HepG2 (cell line): ENCODE data around the gene SERPINA9. TPM values are rescaled to one million over a fixed set of nuclear protein-coding genes. Genes with fewer than 3 reads are reported as not detected.

ENCODE experiments used
- ATAC-seq: fragments of 200-7000 bp; cut with Tn5 transposase; 3 replicates; pipeline ENCODE4 v1.9.1; 2020; ENCODE audit warnings: mild to moderate bottlenecking, moderate library complexity
- BruUV-seq: library from RNA; stranded (reverse); fragments of 400-500 nt; replicated peaks from 2 replicates; lab custom pipeline; 2021; lab: Mats Ljungman, UMichigan
- CTCF ChIA-PET: fragments of 300-600 bp; formaldehyde crosslinking; extraction: SDS; loops from one replicate; lab custom pipeline; 2021; ENCODE audit warnings: low total read pairs, inconsistent platforms, low intra/inter-chr PET ratio; lab: Yijun Ruan, JAX
- POLR2A ChIA-PET: fragments of 350-600 bp; sonication (Branson Sonifier 250); formaldehyde crosslinking; loops from one replicate; lab custom pipeline; 2020; ENCODE audit warnings: antibody characterized with exemption, inconsistent platforms; lab: Yijun Ruan, JAX
- DNase-seq: peaks from one replicate; pipeline ENCODE4 v3.0.0-alpha.2; 2015; ENCODE audit warnings: low spot score
- FAIRE-seq: peaks from 3 replicates; lab custom pipeline; 2011; peaks lifted over from hg19 to GRCh38; lab: Jason Lieb, UNC
- H2AFZ ChIP-seq: one replicate; pipeline ENCODE4 v1.6.1; 2011; ENCODE audit warnings: low read length, inconsistent platforms
- H3K27ac ChIP-seq: fragments of 300-600 bp; 3 replicates; pipeline ENCODE4 v1.8.0; 2011; ENCODE audit warnings: mixed run types, mild to moderate bottlenecking, mixed read lengths, low read length, inconsistent platforms; ENCODE audit not compliant: insufficient read depth; ENCODE audit errors: extremely low read length
- H3K27me3 ChIP-seq, 2 experiments: fragments of 200-600 bp in 1 of 2; 2 replicates in 1 of 2; 3 replicates in 1 of 2; pipeline versions ENCODE4 v1.6.0 to v1.8.0; 2011; ENCODE audit warnings: low read length in 2 of 2, mild to moderate bottlenecking in 2 of 2, moderate library complexity in 2 of 2, inconsistent platforms in 1 of 2; ENCODE audit not compliant: insufficient read depth in 2 of 2, control insufficient read depth in 1 of 2
- H3K36me3 ChIP-seq, 2 experiments: fragments of 200-600 bp in 1 of 2; replicated peaks in 1 of 2; 2 replicates in 1 of 2; 3 replicates in 1 of 2; pipeline versions ENCODE4 v1.5.1 to v1.8.0; 2011; ENCODE audit warnings: low read length in 2 of 2, inconsistent platforms in 1 of 2; ENCODE audit not compliant: insufficient read depth in 2 of 2, control insufficient read depth in 1 of 2
- H3K4me1 ChIP-seq: 2 replicates; pipeline ENCODE4 v1.5.1; 2012; ENCODE audit warnings: low read length, inconsistent platforms; ENCODE audit not compliant: insufficient read depth
- H3K4me2 ChIP-seq: 2 replicates; pipeline ENCODE4 v1.6.0; 2011; ENCODE audit warnings: low read depth, low read length, inconsistent platforms
- H3K4me3 ChIP-seq, 3 experiments: fragments of 200-600 bp in 1 of 3; sonication (generic), shearing (Covaris generic) in 1 of 3; replicated peaks in 1 of 3; 2 replicates each; pipeline ENCODE4 v1.5.1; 2011 to 2016; ENCODE audit warnings: low read length in 3 of 3, inconsistent platforms in 2 of 3, low read depth in 2 of 3, mild to moderate bottlenecking in 2 of 3, control low read depth in 1 of 3, mixed read lengths in 1 of 3; ENCODE audit not compliant: insufficient read depth in 1 of 3
- H3K79me2 ChIP-seq: one replicate; pipeline ENCODE4 v1.6.1; 2011; ENCODE audit warnings: low read length, inconsistent platforms; ENCODE audit not compliant: insufficient read depth
- H3K9ac ChIP-seq: 2 replicates; pipeline ENCODE4 v1.6.0; 2011; ENCODE audit warnings: mild to moderate bottlenecking, low read depth, low read length, inconsistent platforms; ENCODE audit not compliant: insufficient read depth
- H3K9me3 ChIP-seq: 2 replicates; pipeline ENCODE4 v1.5.1; 2012; ENCODE audit warnings: mild to moderate bottlenecking, low read length
- H4K20me1 ChIP-seq: 2 replicates; pipeline ENCODE4 v1.6.0; 2011; ENCODE audit warnings: inconsistent platforms, mild to moderate bottlenecking, low read length, moderate library complexity; ENCODE audit not compliant: insufficient read depth
- CBFB ChIP-seq: sonication (generic); formaldehyde crosslinking; IDR thresholded peaks from 2 replicates; pipeline ENCODE4 v1.4.0; 2020; ENCODE audit warnings: missing genetic modification reagents
- CEBPB ChIP-seq: IDR thresholded peaks from 2 replicates; pipeline ENCODE4 v1.6.1; 2011; ENCODE audit warnings: low read depth, low read length, improper control_type of control experiment, borderline replicate concordance
- CEBPG ChIP-seq: IDR thresholded peaks from 2 replicates; pipeline ENCODE4 v1.6.1; 2016
- FIP1L1 ChIP-seq: fragments of 200-400 bp; formaldehyde crosslinking; IDR thresholded peaks from 2 replicates; pipeline ENCODE4 v1.6.1; 2018; ENCODE audit warnings: low read depth, mild to moderate bottlenecking, low read length, moderate library complexity, borderline replicate concordance; ENCODE audit not compliant: insufficient read depth
- GATAD2A ChIP-seq: IDR thresholded peaks from 2 replicates; pipeline ENCODE4 v1.6.1; 2016
- MIXL1 ChIP-seq: IDR thresholded peaks from 2 replicates; pipeline ENCODE4 v1.6.1; 2016
- MYC ChIP-seq: sonication (generic); formaldehyde crosslinking; IDR thresholded peaks from 2 replicates; pipeline ENCODE4 v1.9.0; 2021; ENCODE audit warnings: missing genetic modification reagents, borderline replicate concordance
- NCOA1 ChIP-seq: sonication (generic); formaldehyde crosslinking; IDR thresholded peaks from 2 replicates; pipeline ENCODE4 v1.9.0; 2021; ENCODE audit warnings: missing genetic modification reagents
- PHF8 ChIP-seq: sonication (generic); formaldehyde crosslinking; IDR thresholded peaks from 2 replicates; pipeline ENCODE4 v1.5.0; 2020; ENCODE audit warnings: missing genetic modification reagents
- RNF2 ChIP-seq: fragments of 450-650 bp; conservative IDR thresholded peaks from 2 replicates; pipeline ENCODE4 v1.6.1; 2016; ENCODE audit warnings: low read depth
- SAP130 ChIP-seq: IDR thresholded peaks from 2 replicates; pipeline ENCODE4 v1.6.1; 2016; ENCODE audit warnings: low read depth
- SOX13 ChIP-seq, 3 experiments: fragments of 450-650 bp in 1 of 3; sonication (generic) in 1 of 3; formaldehyde crosslinking in 1 of 3; IDR thresholded peaks in 2 of 3; conservative IDR thresholded peaks in 1 of 3; 2 replicates each; pipeline versions ENCODE4 v1.5.0 to v1.6.1; 2016 to 2020; ENCODE audit warnings: antibody characterized with exemption in 1 of 3, mild to moderate bottlenecking in 1 of 3, missing compliant biosample characterization in 1 of 3, missing genetic modification reagents in 1 of 3, moderate library complexity in 1 of 3
- TCF7 ChIP-seq: sonication (generic); IDR thresholded peaks from 2 replicates; pipeline ENCODE4 v1.6.1; 2016; ENCODE audit warnings: antibody characterized with exemption, low read depth
- ZBTB7B ChIP-seq: sonication (generic); formaldehyde crosslinking; IDR thresholded peaks from 2 replicates; pipeline ENCODE4 v1.4.0; 2020; ENCODE audit warnings: missing genetic modification reagents
- ZIK1 ChIP-seq: sonication (generic); formaldehyde crosslinking; IDR thresholded peaks from 2 replicates; pipeline ENCODE4 v1.5.0; 2020; ENCODE audit warnings: mild to moderate bottlenecking, low read depth, missing genetic modification reagents, borderline replicate concordance
- ZNF136 ChIP-seq: sonication (generic); formaldehyde crosslinking; IDR thresholded peaks from 2 replicates; pipeline ENCODE4 v1.8.1; 2022; ENCODE audit warnings: low read depth, mild to moderate bottlenecking, moderate library complexity, missing genetic modification reagents
- ZNF20 ChIP-seq: sonication (generic); formaldehyde crosslinking; IDR thresholded peaks from 2 replicates; pipeline ENCODE4 v1.4.0; 2020; ENCODE audit warnings: mild to moderate bottlenecking, moderate library complexity, missing genetic modification reagents
- ZNF205 ChIP-seq: IDR thresholded peaks from 2 replicates; pipeline ENCODE4 v1.6.1; 2018; ENCODE audit warnings: missing biosample characterization, missing genetic modification reagents
- ZNF749 ChIP-seq: sonication (generic); formaldehyde crosslinking; IDR thresholded peaks from 2 replicates; pipeline ENCODE4 v1.8.0; 2022; ENCODE audit warnings: mild to moderate bottlenecking, missing genetic modification reagents, moderate library complexity, borderline replicate concordance
- ZNF768 ChIP-seq: sonication (generic); formaldehyde crosslinking; IDR thresholded peaks from 2 replicates; pipeline ENCODE4 v1.4.0; 2020; ENCODE audit warnings: missing genetic modification reagents
- WGBS: methylation state at CpG from one replicate; pipeline ENCODE4 v1.1.6; 2017; ENCODE audit warnings: low lambda C conversion rate; 5-methylcytosine and 5-hydroxymethylcytosine counted together
- in situ Hi-C: cut with HindIII; loops from 2 replicates; pipeline ENCODE4 v1.10.0; 2017; ENCODE audit warnings: low pct_unique_long_range_greater_than_20kb; ENCODE audit not compliant: extremely low pct_ligation_motif_present
- intact Hi-C: fragments of 100-400 bp; cut with micrococcal nuclease; formaldehyde crosslinking; loops from one replicate; pipeline ENCODE4 v1.10.0; 2022; ENCODE audit not compliant: unreplicated experiment
- polyA plus RNA-seq, 8 experiments: library from polyadenylated mRNA; depleted of rRNA in 3 of 8; stranded (reverse) in 7 of 8; unstranded in 1 of 8; fragments of >200 nt; fragmentation: Illumina TruSeq in 4 of 8; extraction: Trizol in 4 of 8; gene quantifications; 2 replicates each; pipeline versions ENCODE4 v1.2.1 to v1.2.3, GENCODE V29; 2011 to 2016; ENCODE audit warnings: low read depth in 4 of 8, missing spikeins in 1 of 8, mixed read lengths in 1 of 8; ENCODE audit not compliant: insufficient read depth in 1 of 8
- total RNA-seq, 5 experiments: library from RNA; depleted of rRNA; stranded (reverse); fragments of >200 nt; fragmentation: Illumina TruSeq; extraction: Trizol; gene quantifications; 2 replicates each; pipeline ENCODE4 v1.2.3, GENCODE V29; 2016; ENCODE audit warnings: low read depth in 1 of 5
- TF ChIP-seq, protein P1 (sequence below): sonication (generic); formaldehyde crosslinking; IDR thresholded peaks from 2 replicates; pipeline ENCODE4 v1.4.0; 2020; ENCODE audit warnings: missing genetic modification reagents, low read depth, mild to moderate bottlenecking, borderline replicate concordance
- TF ChIP-seq, protein P2 (sequence below): sonication (generic); formaldehyde crosslinking; IDR thresholded peaks from 2 replicates; pipeline ENCODE4; 2020; ENCODE audit warnings: missing genetic modification reagents, mild to moderate bottlenecking, borderline replicate concordance

SERPINA9 gene
- total and polyA plus RNA-seq, 2 of the 13 experiments (the other 11 are each of a cell fraction or from before 2014, with no cell fraction given): 0.21 TPM; not detected in 1

DNA sequence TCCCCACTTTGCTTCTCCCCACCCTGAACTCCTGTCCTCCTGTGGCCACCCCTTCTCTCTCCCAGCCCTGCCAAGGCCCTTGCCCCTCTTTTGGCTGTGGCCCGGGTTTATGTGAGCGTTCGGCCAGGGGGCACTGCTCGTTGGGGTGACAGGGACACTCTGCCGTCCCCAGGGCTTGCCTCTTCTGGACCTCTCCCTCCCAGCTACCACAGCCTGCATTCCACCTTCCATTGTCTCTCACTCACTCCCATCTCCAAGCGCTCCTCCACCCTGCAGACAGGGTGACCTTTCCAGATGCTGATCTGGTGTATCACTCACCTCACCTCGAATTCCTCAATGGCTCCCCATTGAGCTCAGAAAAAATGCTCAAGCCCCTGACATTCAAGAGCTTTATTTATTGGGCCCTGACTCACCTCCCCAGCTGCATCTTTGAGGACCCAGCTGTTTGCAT lies 1.4 kb downstream of the SERPINA9 start (continued):
- TF ChIP-seq CBFB: no peak
- no peak for TF ChIP-seq ZBTB7B
- TF ChIP-seq ZNF20 (CRISPR knock-in tag): no peak
- no peak for TF ChIP-seq NCOA1
- TF ChIP-seq FIP1L1: no peak
- TF ChIP-seq, protein P1, sequence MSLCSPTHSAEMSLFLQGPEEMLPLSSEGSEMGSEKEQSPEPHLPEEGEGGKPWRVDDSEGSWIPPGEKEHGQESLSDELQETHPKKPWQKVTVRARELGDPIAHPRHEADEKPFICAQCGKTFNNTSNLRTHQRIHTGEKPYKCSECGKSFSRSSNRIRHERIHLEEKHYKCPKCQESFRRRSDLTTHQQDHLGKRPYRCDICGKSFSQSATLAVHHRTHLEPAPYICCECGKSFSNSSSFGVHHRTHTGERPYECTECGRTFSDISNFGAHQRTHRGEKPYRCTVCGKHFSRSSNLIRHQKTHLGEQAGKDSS: no peak
- no peak for TF ChIP-seq MIXL1 (CRISPR knock-in tag)
- TF ChIP-seq ZNF749 (CRISPR knock-in tag): no peak
- no peak for TF ChIP-seq ZNF136 (CRISPR knock-in tag)
- no peak for TF ChIP-seq SAP130 (CRISPR knock-in tag)
- TF ChIP-seq, all 625 proteins: peak for 0

DNA sequence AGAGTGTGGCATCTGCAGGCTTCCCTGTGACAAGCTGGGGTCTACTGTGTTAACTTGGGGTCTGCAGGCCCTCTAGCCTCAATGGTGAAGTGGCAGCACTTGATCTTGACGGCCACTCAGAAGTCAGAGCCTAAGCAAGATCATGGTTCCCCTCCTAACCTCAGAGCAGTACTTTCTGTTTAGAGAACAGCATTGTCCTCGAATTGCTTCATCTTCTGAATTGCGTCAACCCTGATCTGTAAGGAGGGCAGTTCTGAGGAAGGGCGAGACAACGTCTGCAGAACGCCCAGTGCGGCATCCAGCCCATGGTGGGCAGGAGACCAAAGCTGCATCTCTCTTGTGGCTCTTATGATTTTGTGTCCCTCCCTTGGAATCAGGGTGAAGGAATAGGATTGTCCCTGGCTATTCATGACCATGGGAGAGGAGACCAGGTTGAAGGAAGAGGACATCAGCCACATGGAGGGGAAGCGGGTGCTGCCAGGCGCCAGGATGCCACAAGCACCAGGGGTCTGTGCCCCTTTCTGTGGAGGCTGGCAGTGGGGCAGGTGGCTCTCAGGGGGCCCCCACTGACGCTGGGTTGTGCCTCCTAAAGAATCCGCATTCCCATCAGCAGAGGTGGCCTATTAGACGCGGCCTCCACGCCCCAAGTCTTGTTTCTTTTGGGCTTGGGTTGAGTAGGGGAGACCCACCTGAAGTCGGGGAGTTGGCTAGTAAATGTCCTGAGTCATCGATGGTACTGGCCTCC lies 2.2 kb downstream of the SERPINA9 start:
- CTCF ChIA-PET: no interaction called here
- TF ChIP-seq, protein P2, sequence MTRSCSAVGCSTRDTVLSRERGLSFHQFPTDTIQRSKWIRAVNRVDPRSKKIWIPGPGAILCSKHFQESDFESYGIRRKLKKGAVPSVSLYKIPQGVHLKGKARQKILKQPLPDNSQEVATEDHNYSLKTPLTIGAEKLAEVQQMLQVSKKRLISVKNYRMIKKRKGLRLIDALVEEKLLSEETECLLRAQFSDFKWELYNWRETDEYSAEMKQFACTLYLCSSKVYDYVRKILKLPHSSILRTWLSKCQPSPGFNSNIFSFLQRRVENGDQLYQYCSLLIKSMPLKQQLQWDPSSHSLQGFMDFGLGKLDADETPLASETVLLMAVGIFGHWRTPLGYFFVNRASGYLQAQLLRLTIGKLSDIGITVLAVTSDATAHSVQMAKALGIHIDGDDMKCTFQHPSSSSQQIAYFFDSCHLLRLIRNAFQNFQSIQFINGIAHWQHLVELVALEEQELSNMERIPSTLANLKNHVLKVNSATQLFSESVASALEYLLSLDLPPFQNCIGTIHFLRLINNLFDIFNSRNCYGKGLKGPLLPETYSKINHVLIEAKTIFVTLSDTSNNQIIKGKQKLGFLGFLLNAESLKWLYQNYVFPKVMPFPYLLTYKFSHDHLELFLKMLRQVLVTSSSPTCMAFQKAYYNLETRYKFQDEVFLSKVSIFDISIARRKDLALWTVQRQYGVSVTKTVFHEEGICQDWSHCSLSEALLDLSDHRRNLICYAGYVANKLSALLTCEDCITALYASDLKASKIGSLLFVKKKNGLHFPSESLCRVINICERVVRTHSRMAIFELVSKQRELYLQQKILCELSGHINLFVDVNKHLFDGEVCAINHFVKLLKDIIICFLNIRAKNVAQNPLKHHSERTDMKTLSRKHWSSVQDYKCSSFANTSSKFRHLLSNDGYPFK (CRISPR knock-in tag): no peak
- TF ChIP-seq GATAD2A: 0 out of 2 replicates have a peak, but pooled peaks have one; percentile 17
- no peak for TF ChIP-seq SOX13 (IDR thresholded peaks at IDR 0.05)
- 0 out of 4 replicates have a peak, but pooled peaks of 1 of the 2 experiments have one; percentile 12 for TF ChIP-seq SOX13 (CRISPR knock-in tag; conservative IDR thresholded peaks at IDR 0.05 in 1 of 2, IDR thresholded peaks at IDR 0.05 in 1 of 2)
- TF ChIP-seq CEBPG (CRISPR knock-in tag): peak; percentile 77
- no peak for TF ChIP-seq RNF2
- no peak for TF ChIP-seq ZNF768 (CRISPR knock-in tag)
- peak; percentile 72; the same call in 1 of the 2 replicates for TF ChIP-seq CEBPB
- no peak for TF ChIP-seq ZNF205 (CRISPR knock-in tag)
- no peak for TF ChIP-seq MYC (CRISPR knock-in tag)
- TF ChIP-seq ZIK1 (CRISPR knock-in tag): no peak
- TF ChIP-seq PHF8 (CRISPR knock-in tag): no peak
- no peak for TF ChIP-seq TCF7

More for the DNA sequence above, 2.2 kb downstream of the SERPINA9 start:
- no peak for FAIRE-seq
- H3K27me3 ChIP-seq: no peaks in the 10 kb centered on the region
- H3K4me3 ChIP-seq: no peak overlapping the region
- intact Hi-C loops: no loop called here
- no peaks in the 10 kb centered on the region for H3K36me3 ChIP-seq
- peaks cover 15% of the 10 kb centered on the region for H3K9me3 ChIP-seq
- no peak overlapping the region for H2AFZ ChIP-seq
- BruUV-seq: no TSS peak
- WGBS: 85% methylated on average over 15 of the region's 16 CpGs
- no peak overlapping the region for H3K9ac ChIP-seq
- ATAC-seq: no peak; the same call in 2 of the 3 replicates
- no peaks in the 10 kb centered on the region for H3K79me2 ChIP-seq
- H4K20me1 ChIP-seq: no peaks in the 10 kb centered on the region
- in situ Hi-C loops: no loop called here
- no peak overlapping the region for H3K27ac ChIP-seq
- peak overlapping the region; percentile 21; the same call in 1 of the 2 replicates for H3K4me2 ChIP-seq
- H3K4me1 ChIP-seq: peaks cover 59% of the 10 kb centered on the region
- POLR2A ChIA-PET: no interaction called here
- DNase-seq: no peak
